Testis (tissue), 2 donors: ENCODE results near the gene ARFGEF3.

Source experiments
- CTCF ChIP-seq, 3 experiments: fragments of 450-650 bp in 2 of 3; fragments of 200-600 bp in 1 of 3; sonication (generic) in 1 of 3; IDR thresholded peaks; one replicate each; pipeline ENCODE4 v1.5.1; 2016 to 2019; ENCODE audit warnings: antibody characterized with exemption in 3 of 3, mild to moderate bottlenecking in 2 of 3, moderate library complexity in 1 of 3
- POLR2A ChIP-seq: fragments of 450-650 bp; IDR thresholded peaks from one replicate; pipeline ENCODE4 v1.6.1; 2017; ENCODE audit warnings: antibody characterized with exemption, mild to moderate bottlenecking, moderate library complexity

DNA sequence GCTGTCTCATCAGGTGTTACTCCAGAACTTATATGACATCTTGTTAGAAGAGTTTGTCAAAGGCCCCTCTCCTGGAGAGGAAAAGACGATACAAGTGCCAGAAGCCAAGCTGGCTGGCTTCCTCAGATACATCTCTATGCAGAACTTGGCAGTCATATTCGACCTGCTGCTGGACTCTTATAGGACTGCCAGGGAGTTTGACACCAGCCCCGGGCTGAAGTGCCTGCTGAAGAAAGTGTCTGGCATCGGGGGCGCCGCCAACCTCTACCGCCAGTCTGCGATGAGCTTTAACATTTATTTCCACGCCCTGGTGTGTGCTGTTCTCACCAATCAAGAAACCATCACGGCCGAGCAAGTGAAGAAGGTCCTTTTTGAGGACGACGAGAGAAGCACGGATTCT lies 172.3 kb downstream of the ARFGEF3 start:
- TF ChIP-seq CTCF (IDR thresholded peaks at IDR 0.05) = no peak
- no peak for TF ChIP-seq POLR2A
